ENCODE data around the gene NANOGP8. TPM values are rescaled to one million over a fixed set of nuclear protein-coding genes. Genes with fewer than 3 reads are reported as not detected.

Gene NANOGP8
- total and polyA plus RNA-seq, 3 donors from 2014 or later: 1.1 to 9.6 (median 6.0) TPM

DNA sequence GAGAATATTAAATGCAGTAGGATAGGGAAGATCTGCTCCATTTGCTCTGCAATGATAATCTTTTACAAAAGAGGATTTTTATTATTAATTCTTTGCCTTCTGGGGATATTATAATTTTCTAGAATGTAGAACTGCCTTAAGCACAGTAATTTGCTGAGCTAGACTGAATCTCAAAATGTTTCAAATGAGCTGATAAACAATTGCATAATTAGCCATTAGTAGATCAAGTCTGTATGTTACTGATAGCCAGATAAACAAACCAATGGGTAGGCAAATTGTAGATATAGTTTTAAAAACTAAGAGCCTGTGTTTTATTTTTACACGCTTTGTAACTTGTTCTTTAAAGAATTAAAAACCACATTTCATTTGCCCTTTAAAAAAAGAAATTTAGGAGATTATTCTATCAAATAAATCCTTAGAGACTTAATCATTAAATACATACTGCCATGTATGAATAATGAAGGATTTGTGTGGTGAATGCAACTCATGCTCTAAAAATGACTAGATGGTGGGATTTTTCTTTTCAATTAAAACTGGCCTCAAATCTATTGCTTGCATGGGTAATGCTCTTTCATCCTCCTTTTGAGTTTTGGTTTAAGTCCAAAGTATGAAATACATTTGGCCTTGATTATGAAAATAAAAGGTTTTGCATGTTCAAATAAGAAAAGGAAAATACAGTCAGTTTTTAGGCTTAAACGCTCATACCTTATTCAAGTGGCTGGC is 32.6 kb upstream of the NANOGP8 start:
- Histone ChIP-seq H3K27ac (no peak overlapping the region), H3K9me3 (no peaks in the 10 kb centered on the region), H3K4me3 (no peak overlapping the region), H3K4me1 (no peaks in the 10 kb centered on the region), H3K27me3 (no peaks in the 10 kb centered on the region), H3K36me3 (ENCODE audit: low read depth, missing control alignments) (no peaks in the 10 kb centered on the region)
- DNase-seq: no peak
- intact Hi-C loops (cut with DNase I; ENCODE audit: low total_unique reads): no loop called here
- no peak for TF ChIP-seq POLR2A (IDR thresholded peaks at IDR 0.05)
- TF ChIP-seq, protein P1, sequence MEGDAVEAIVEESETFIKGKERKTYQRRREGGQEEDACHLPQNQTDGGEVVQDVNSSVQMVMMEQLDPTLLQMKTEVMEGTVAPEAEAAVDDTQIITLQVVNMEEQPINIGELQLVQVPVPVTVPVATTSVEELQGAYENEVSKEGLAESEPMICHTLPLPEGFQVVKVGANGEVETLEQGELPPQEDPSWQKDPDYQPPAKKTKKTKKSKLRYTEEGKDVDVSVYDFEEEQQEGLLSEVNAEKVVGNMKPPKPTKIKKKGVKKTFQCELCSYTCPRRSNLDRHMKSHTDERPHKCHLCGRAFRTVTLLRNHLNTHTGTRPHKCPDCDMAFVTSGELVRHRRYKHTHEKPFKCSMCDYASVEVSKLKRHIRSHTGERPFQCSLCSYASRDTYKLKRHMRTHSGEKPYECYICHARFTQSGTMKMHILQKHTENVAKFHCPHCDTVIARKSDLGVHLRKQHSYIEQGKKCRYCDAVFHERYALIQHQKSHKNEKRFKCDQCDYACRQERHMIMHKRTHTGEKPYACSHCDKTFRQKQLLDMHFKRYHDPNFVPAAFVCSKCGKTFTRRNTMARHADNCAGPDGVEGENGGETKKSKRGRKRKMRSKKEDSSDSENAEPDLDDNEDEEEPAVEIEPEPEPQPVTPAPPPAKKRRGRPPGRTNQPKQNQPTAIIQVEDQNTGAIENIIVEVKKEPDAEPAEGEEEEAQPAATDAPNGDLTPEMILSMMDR (IDR thresholded peaks at IDR 0.05): no peak
- WGBS, 2 donors: 56 to 63% methylated on average over 2 of the region's 2 CpGs

DNA sequence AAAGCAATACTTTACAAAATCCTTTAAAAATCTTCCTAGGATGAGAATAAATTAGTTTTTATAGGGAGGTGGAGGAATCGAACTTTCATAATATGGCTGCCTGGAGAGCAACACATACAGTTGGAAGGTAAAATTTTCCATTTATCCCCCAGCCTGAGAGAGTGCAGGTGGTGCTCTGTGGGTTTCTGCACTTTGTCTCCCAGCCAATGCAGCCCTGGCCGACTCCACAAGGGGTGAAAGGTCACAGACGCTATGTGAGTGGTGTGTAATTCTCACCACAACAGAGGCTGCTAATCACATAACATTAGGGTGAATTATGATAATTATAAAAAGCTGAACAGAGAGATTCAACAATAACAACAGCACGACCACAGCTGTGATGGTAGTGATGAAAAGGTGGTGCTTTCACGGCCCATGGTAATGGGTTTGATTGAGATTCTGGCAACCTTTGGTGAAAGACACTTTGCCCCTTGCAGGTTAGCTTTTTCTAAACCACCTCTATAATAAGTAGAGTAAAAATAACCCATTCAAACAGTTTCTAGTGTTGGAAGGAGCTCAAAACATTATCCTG is 30.1 kb upstream of the NANOGP8 start:
- no peaks in the 10 kb centered on the region for H3K36me3 ChIP-seq (ENCODE audit: low read depth, missing control alignments)

DNA sequence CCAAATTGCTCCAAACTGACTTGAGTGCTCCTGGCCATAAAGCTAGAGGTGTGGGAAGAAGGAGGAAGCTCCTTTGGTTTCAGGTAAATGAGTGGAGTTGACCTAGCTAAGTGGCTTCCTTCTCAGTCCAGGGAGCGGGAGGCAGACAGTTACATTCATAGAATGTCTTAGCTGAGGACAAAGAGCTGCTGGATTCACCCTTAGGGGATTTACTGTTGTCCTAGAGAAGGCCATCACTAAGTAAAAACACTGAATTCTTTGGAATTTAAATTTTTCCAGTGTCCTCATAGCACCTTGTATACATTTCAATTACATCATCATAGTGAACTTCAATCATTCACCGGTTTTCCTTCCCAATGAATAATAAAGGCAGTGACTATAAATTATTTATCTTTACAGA is 27.3 kb upstream of the NANOGP8 start:
- no peak for DNase-seq
- Histone ChIP-seq H3K4me1 (no peaks in the 10 kb centered on the region), H3K27me3 (no peaks in the 10 kb centered on the region), H3K9me3 (no peaks in the 10 kb centered on the region), H3K4me3 (no peak overlapping the region), H3K36me3 (ENCODE audit: low read depth, missing control alignments) (no peaks in the 10 kb centered on the region), H3K27ac (no peak overlapping the region)
- no peak for TF ChIP-seq POLR2A (IDR thresholded peaks at IDR 0.05)
- TF ChIP-seq, protein P1 (IDR thresholded peaks at IDR 0.05): no peak
- intact Hi-C loops (cut with DNase I; ENCODE audit: low total_unique reads): no loop called here
- WGBS, 2 donors: 96 to 100% methylated on average over 2 of the region's 2 CpGs

More for the DNA sequence above, 30.1 kb upstream of the NANOGP8 start:
- H3K27ac ChIP-seq: no peak overlapping the region
- no peaks in the 10 kb centered on the region for H3K4me1 ChIP-seq
- TF ChIP-seq POLR2A (IDR thresholded peaks at IDR 0.05): no peak
- TF ChIP-seq, protein P1 (IDR thresholded peaks at IDR 0.05): no peak
- no peaks in the 10 kb centered on the region for H3K27me3 ChIP-seq
- WGBS, 2 donors: 54 to 57% methylated on average over 5 of the region's 5 CpGs
- no peak overlapping the region for H3K4me3 ChIP-seq
- no peak for DNase-seq
- intact Hi-C loops (cut with DNase I; ENCODE audit: low total_unique reads): no loop called here
- H3K9me3 ChIP-seq: no peaks in the 10 kb centered on the region

DNA sequence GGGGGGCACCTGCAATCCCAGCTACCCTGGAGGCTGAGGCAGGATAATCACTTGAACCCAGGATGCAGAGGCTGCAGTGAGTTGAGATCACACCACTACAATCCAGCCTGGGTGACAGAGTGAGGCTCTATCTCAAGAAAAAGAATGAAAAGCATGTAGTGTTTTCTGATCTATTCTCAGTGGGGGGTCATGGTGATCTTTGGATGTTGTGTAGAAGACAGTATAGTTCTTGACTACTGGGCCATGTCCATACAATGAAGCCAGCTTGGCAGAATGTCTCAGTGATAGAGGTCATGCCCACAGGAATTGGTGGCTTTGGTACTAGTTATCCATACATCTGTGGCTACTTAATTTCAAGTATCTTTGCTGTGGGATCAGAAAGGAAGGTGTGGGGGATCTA is 26.8 kb upstream of the NANOGP8 start:
- intact Hi-C loops (cut with DNase I; ENCODE audit: low total_unique reads): no loop called here
- Histone ChIP-seq H3K36me3 (ENCODE audit: low read depth, missing control alignments) (no peaks in the 10 kb centered on the region), H3K27ac (no peak overlapping the region), H3K4me3 (no peak overlapping the region), H3K4me1 (no peaks in the 10 kb centered on the region), H3K9me3 (no peaks in the 10 kb centered on the region), H3K27me3 (no peaks in the 10 kb centered on the region)
- DNase-seq: no peak
- TF ChIP-seq, protein P1 (IDR thresholded peaks at IDR 0.05): no peak

DNA sequence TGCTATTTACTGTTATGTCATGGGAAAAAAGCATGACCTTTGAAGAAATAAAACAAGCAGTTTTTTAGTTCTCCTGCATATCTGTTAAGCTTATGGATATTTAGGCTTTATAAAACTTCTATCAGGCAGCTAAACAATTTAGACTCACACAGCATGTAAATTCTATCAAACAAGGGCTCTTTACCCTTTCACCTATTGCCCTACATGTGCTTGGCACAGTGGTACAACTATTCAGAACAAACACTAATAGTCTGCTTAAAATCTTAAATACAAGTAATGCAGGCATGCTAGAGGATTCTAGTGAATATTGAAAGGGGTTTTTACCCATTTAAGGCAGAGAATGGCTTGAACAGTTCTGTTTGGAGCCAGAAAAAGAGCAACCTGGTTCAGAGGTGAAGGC is 23.4 kb upstream of the NANOGP8 start:
- Histone ChIP-seq H3K27me3 (no peaks in the 10 kb centered on the region), H3K4me3 (no peak overlapping the region), H3K27ac (no peak overlapping the region), H3K4me1 (no peaks in the 10 kb centered on the region), H3K9me3 (no peaks in the 10 kb centered on the region), H3K36me3 (ENCODE audit: low read depth, missing control alignments) (no peaks in the 10 kb centered on the region)
- TF ChIP-seq, protein P1 (IDR thresholded peaks at IDR 0.05): no peak
- TF ChIP-seq POLR2A (IDR thresholded peaks at IDR 0.05): no peak
- intact Hi-C loops (cut with DNase I; ENCODE audit: low total_unique reads): no loop called here
- DNase-seq: no peak

Measured in testis (tissue), 3 donors.